HepG2 (cell line): ENCODE data around the gene NAMPT. TPM values are rescaled to one million over a fixed set of nuclear protein-coding genes. Genes with fewer than 3 reads are reported as not detected.

Source experiments
- GATAD2A ChIP-seq: IDR thresholded peaks from 2 replicates; pipeline ENCODE4 v1.6.1; 2016
- GFI1 ChIP-seq: sonication (generic); formaldehyde crosslinking; IDR thresholded peaks from 2 replicates; pipeline ENCODE4 v1.5.0; 2020; ENCODE audit warnings: missing genetic modification reagents, mild to moderate bottlenecking, borderline replicate concordance
- GTF3A ChIP-seq: sonication (generic); formaldehyde crosslinking; conservative IDR thresholded peaks from 2 replicates; pipeline ENCODE4 v1.4.0; 2020; ENCODE audit warnings: mild to moderate bottlenecking, missing genetic modification reagents
- KDM4B ChIP-seq: sonication (generic); formaldehyde crosslinking; IDR thresholded peaks from 2 replicates; pipeline ENCODE4 v1.4.0; 2020; ENCODE audit warnings: missing genetic modification reagents
- MBD4 ChIP-seq: IDR thresholded peaks from 2 replicates; pipeline ENCODE4 v1.6.1; 2012; ENCODE audit warnings: low read length, inconsistent platforms, borderline replicate concordance
- RBM39 ChIP-seq: fragments of 200-400 bp; formaldehyde crosslinking; IDR thresholded peaks from one replicate; pipeline ENCODE4 v1.6.1; 2018; ENCODE audit warnings: antibody characterized with exemption, mild to moderate bottlenecking, low read depth, low read length; ENCODE audit not compliant: poor library complexity, severe bottlenecking
- SALL1 ChIP-seq: sonication (generic); formaldehyde crosslinking; IDR thresholded peaks from 2 replicates; pipeline ENCODE4 v1.8.0; 2022; ENCODE audit warnings: mild to moderate bottlenecking, missing genetic modification reagents
- TGIF2 ChIP-seq: IDR thresholded peaks from 2 replicates; pipeline ENCODE4 v1.6.1; 2016; ENCODE audit warnings: control low read depth, missing compliant biosample characterization
- WIZ ChIP-seq: sonication (generic); formaldehyde crosslinking; IDR thresholded peaks from 2 replicates; pipeline ENCODE4 v1.5.1; 2020; ENCODE audit warnings: mild to moderate bottlenecking, missing genetic modification reagents
- ZNF256 ChIP-seq: sonication (generic); formaldehyde crosslinking; conservative IDR thresholded peaks from 2 replicates; pipeline ENCODE4 v1.4.0; 2020; ENCODE audit warnings: missing genetic modification reagents
- ZNF501 ChIP-seq: sonication (generic); formaldehyde crosslinking; IDR thresholded peaks from 2 replicates; pipeline ENCODE4 v1.5.1; 2020; ENCODE audit warnings: mild to moderate bottlenecking, moderate library complexity, missing genetic modification reagents
- ZNF660 ChIP-seq: sonication (generic); formaldehyde crosslinking; IDR thresholded peaks from 2 replicates; pipeline ENCODE4 v1.5.1; 2020; ENCODE audit warnings: mild to moderate bottlenecking, low read depth, missing genetic modification reagents, borderline replicate concordance
- ZNF747 ChIP-seq: sonication (generic); formaldehyde crosslinking; IDR thresholded peaks from 2 replicates; pipeline ENCODE4 v1.8.1; 2023; ENCODE audit warnings: missing genetic modification reagents, mild to moderate bottlenecking, borderline replicate concordance
- polyA plus RNA-seq, 8 experiments: library from polyadenylated mRNA; depleted of rRNA in 3 of 8; stranded (reverse) in 7 of 8; unstranded in 1 of 8; fragments of >200 nt; fragmentation: Illumina TruSeq in 4 of 8; extraction: Trizol in 4 of 8; gene quantifications; 2 replicates each; pipeline versions ENCODE4 v1.2.1 to v1.2.3, GENCODE V29; 2011 to 2016; ENCODE audit warnings: low read depth in 4 of 8, missing spikeins in 1 of 8, mixed read lengths in 1 of 8; ENCODE audit not compliant: insufficient read depth in 1 of 8
- total RNA-seq, 5 experiments: library from RNA; depleted of rRNA; stranded (reverse); fragments of >200 nt; fragmentation: Illumina TruSeq; extraction: Trizol; gene quantifications; 2 replicates each; pipeline ENCODE4 v1.2.3, GENCODE V29; 2016; ENCODE audit warnings: low read depth in 1 of 5
- TF ChIP-seq, protein P1 (sequence below): IDR thresholded peaks from 2 replicates; pipeline ENCODE4 v1.6.1; 2016; ENCODE audit warnings: low read depth
- TF ChIP-seq, protein P2 (sequence below): sonication (generic); formaldehyde crosslinking; conservative IDR thresholded peaks from 2 replicates; pipeline ENCODE4 v1.4.0; 2020; ENCODE audit warnings: mild to moderate bottlenecking, missing genetic modification reagents, moderate library complexity
- TF ChIP-seq, protein P3 (sequence below): IDR thresholded peaks from 2 replicates; pipeline ENCODE4 v1.6.1; 2016; ENCODE audit warnings: low read depth, borderline replicate concordance

The NAMPT gene
- total and polyA plus RNA-seq, 2 of the 13 experiments (the other 11 are each of a cell fraction or from before 2014, with no cell fraction given), result 15.8 to 67.7 TPM

DNA sequence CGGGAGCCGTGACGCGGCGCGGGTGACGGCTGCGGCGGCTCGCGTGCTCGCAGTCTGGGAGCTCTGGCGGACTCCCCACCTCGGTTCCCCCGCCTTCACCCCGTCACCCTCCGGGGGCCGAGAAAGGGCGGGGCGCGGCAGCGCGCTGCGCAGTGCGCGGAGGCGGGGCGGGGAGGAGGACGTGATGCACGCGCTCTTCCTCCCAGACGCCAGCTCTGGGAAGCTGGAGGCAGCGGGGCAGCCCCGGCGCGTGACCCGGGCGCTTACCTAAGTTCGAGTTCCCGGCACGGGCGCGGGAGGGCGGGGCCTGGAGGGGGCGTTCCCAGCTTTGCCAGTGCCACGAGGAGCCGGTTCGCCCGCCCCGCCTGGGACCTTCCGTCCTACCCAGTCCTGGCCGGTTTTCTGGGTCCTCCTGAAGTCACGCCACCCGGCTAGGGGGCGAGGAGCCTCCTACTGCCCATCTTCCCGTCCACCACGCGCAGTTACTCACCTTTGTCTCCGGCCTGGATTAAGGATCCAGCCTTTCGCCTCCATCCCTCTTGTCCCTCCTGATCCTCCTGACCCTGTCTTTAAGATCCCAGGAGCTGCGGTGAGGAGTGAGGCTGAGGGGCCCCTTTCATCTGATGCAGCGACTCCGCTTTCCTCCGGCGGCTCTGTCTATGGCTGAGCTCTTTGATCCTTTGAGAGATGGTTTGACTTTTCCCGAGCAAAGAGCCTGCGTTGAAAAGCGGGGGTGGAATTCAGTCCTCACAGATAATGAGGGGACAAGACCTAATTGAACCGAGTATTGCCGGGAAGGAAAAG, 470 bp upstream of the NAMPT start (continued):
- TF ChIP-seq, protein P1, sequence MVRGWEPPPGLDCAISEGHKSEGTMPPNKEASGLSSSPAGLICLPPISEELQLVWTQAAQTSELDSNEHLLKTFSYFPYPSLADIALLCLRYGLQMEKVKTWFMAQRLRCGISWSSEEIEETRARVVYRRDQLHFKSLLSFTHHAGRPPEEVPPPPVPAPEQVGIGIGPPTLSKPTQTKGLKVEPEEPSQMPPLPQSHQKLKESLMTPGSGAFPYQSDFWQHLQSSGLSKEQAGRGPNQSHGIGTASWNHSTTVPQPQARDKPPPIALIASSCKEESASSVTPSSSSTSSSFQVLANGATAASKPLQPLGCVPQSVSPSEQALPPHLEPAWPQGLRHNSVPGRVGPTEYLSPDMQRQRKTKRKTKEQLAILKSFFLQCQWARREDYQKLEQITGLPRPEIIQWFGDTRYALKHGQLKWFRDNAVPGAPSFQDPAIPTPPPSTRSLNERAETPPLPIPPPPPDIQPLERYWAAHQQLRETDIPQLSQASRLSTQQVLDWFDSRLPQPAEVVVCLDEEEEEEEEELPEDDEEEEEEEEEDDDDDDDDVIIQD (CRISPR knock-in tag), result 0 out of 2 replicates have a peak, but pooled peaks have one; percentile 23
- TF ChIP-seq, protein P2, sequence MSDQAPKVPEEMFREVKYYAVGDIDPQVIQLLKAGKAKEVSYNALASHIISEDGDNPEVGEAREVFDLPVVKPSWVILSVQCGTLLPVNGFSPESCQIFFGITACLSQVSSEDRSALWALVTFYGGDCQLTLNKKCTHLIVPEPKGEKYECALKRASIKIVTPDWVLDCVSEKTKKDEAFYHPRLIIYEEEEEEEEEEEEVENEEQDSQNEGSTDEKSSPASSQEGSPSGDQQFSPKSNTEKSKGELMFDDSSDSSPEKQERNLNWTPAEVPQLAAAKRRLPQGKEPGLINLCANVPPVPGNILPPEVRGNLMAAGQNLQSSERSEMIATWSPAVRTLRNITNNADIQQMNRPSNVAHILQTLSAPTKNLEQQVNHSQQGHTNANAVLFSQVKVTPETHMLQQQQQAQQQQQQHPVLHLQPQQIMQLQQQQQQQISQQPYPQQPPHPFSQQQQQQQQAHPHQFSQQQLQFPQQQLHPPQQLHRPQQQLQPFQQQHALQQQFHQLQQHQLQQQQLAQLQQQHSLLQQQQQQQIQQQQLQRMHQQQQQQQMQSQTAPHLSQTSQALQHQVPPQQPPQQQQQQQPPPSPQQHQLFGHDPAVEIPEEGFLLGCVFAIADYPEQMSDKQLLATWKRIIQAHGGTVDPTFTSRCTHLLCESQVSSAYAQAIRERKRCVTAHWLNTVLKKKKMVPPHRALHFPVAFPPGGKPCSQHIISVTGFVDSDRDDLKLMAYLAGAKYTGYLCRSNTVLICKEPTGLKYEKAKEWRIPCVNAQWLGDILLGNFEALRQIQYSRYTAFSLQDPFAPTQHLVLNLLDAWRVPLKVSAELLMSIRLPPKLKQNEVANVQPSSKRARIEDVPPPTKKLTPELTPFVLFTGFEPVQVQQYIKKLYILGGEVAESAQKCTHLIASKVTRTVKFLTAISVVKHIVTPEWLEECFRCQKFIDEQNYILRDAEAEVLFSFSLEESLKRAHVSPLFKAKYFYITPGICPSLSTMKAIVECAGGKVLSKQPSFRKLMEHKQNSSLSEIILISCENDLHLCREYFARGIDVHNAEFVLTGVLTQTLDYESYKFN (CRISPR knock-in tag), result peak; percentile 67
- TF ChIP-seq TGIF2 (CRISPR knock-in tag) (peak; percentile 33; the same call in 1 of the 2 replicates), GTF3A (0 out of 2 replicates have a peak, but pooled peaks have one; percentile 69), ZNF747 (CRISPR knock-in tag) (peak; percentile 91; the same call in 1 of the 2 replicates), ZNF501 (CRISPR knock-in tag) (peak; percentile 75), ZNF660 (CRISPR knock-in tag) (no peak), WIZ (CRISPR knock-in tag) (no peak), RBM39 (no peak), ZNF256 (CRISPR knock-in tag) (no peak), SALL1 (CRISPR knock-in tag) (peak; percentile 70; the same call in 1 of the 2 replicates), MBD4 (no peak), GFI1 (CRISPR knock-in tag) (peak; percentile 69; the same call in 1 of the 2 replicates), KDM4B (CRISPR knock-in tag) (0 out of 2 replicates have a peak, but pooled peaks have one; percentile 40), GATAD2A (CRISPR knock-in tag) (peak; percentile 49; the same call in 1 of the 2 replicates)
- TF ChIP-seq, protein P3, sequence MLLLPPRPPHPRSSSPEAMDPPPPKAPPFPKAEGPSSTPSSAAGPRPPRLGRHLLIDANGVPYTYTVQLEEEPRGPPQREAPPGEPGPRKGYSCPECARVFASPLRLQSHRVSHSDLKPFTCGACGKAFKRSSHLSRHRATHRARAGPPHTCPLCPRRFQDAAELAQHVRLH (CRISPR knock-in tag), result peak; percentile 48; the same call in 1 of the 2 replicates
